K562 (cell line): ENCODE data around the gene NR1H2. TPM values are rescaled to one million over a fixed set of nuclear protein-coding genes. Genes with fewer than 3 reads are reported as not detected.

Experiments
- BCLAF1 ChIP-seq, 2 experiments: fragments of 450-650 bp in 1 of 2; IDR thresholded peaks; 2 replicates each; pipeline ENCODE4 v1.6.1; 2011 to 2017; ENCODE audit warnings: low read depth in 2 of 2, antibody characterized with exemption in 1 of 2, borderline replicate concordance in 1 of 2, low read length in 1 of 2, mild to moderate bottlenecking in 1 of 2, mixed read lengths in 1 of 2; ENCODE audit not compliant: control insufficient read depth in 1 of 2
- BDP1 ChIP-seq: IDR thresholded peaks from 3 replicates; pipeline ENCODE4 v1.6.1; 2011; ENCODE audit not compliant: insufficient read length, insufficient read depth
- CBX8 ChIP-seq: fragments of 200-600 bp; sonication (generic); IDR thresholded peaks from 2 replicates; pipeline ENCODE4 v1.6.1; 2012; ENCODE audit warnings: borderline replicate concordance, mixed run types, low read depth, mild to moderate bottlenecking, moderate library complexity, mixed read lengths, low read length, control low read depth, inconsistent platforms; ENCODE audit not compliant: poor library complexity, severe bottlenecking; ENCODE audit errors: extremely low read depth
- DPF2 ChIP-seq: fragments of 450-650 bp; IDR thresholded peaks from 2 replicates; pipeline ENCODE4 v1.6.1; 2016
- NBN ChIP-seq: fragments of 450-650 bp; IDR thresholded peaks from 2 replicates; pipeline ENCODE4 v1.6.1; 2016; ENCODE audit warnings: low read depth, mild to moderate bottlenecking
- PTTG1 ChIP-seq: fragments of 450-650 bp; IDR thresholded peaks from 2 replicates; pipeline ENCODE4 v1.6.1; 2016; ENCODE audit warnings: low read depth, mild to moderate bottlenecking, missing genetic modification characterization, missing compliant biosample characterization
- VEZF1 ChIP-seq: fragments of 200-800 bp; sonication (Bioruptor generic); IDR thresholded peaks from 2 replicates; pipeline ENCODE4 v1.6.1; 2017; ENCODE audit warnings: missing genetic modification characterization, missing compliant biosample characterization
- ZMIZ1 ChIP-seq, 2 experiments: fragments of 150-350 bp in 1 of 2; IDR thresholded peaks; 2 replicates each; pipeline ENCODE4 v1.6.1; 2012 to 2016; ENCODE audit warnings: low read depth in 2 of 2, low read length in 2 of 2, mild to moderate bottlenecking in 1 of 2, moderate library complexity in 1 of 2
- ZNF57 ChIP-seq: fragments of 450-650 bp; formaldehyde crosslinking; IDR thresholded peaks from 2 replicates; pipeline ENCODE4 v1.4.0; 2020; ENCODE audit warnings: mild to moderate bottlenecking, moderate library complexity
- polyA plus RNA-seq, 8 experiments: library from polyadenylated mRNA; depleted of rRNA in 4 of 8; stranded (reverse) in 5 of 8; unstranded in 3 of 8; fragments of >200 nt; fragmentation: Nextera tagmentation in 2 of 8; fragmentation: Illumina TruSeq in 1 of 8; extraction: Ambion mirVana in 2 of 8; extraction: Trizol in 1 of 8; gene quantifications; 2 replicates each; pipeline versions ENCODE4 v1.2.1 to v1.2.3, GENCODE V29; 2011 to 2014; ENCODE audit warnings: inconsistent platforms in 1 of 8, missing spikeins in 1 of 8
- total RNA-seq, 7 experiments: library from RNA; depleted of rRNA in 6 of 7; stranded (reverse); fragments of >200 nt in 6 of 7; fragmentation: Illumina TruSeq in 2 of 7; extraction: Trizol in 2 of 7; gene quantifications; 2 replicates each; pipeline versions ENCODE4 v1.2.1 to v1.2.3, GENCODE V29; 2011 to 2021; ENCODE audit warnings: low replicate concordance in 1 of 7
- TF ChIP-seq, protein P1 (sequence below): fragments of 450-650 bp; IDR thresholded peaks from 2 replicates; pipeline ENCODE4 v1.6.1; 2017; ENCODE audit warnings: antibody characterized with exemption, mild to moderate bottlenecking
- TF ChIP-seq, protein P2 (sequence below): fragments of 450-650 bp; formaldehyde crosslinking; IDR thresholded peaks from 2 replicates; pipeline ENCODE4 v1.4.0; 2022; ENCODE audit warnings: mild to moderate bottlenecking, moderate library complexity

NR1H2 gene
- total and polyA plus RNA-seq, 9 of the 15 experiments (the other 6 are each of a cell fraction or from before 2014, with no cell fraction given) = 0.11 to 73.8 (median 24.0) TPM

GRCh38 chr19:50329146-50329925 lies 46.9 kb upstream of the NR1H2 start, which contains the start of gene KCNC3 (continued):
- TF ChIP-seq, protein P1, sequence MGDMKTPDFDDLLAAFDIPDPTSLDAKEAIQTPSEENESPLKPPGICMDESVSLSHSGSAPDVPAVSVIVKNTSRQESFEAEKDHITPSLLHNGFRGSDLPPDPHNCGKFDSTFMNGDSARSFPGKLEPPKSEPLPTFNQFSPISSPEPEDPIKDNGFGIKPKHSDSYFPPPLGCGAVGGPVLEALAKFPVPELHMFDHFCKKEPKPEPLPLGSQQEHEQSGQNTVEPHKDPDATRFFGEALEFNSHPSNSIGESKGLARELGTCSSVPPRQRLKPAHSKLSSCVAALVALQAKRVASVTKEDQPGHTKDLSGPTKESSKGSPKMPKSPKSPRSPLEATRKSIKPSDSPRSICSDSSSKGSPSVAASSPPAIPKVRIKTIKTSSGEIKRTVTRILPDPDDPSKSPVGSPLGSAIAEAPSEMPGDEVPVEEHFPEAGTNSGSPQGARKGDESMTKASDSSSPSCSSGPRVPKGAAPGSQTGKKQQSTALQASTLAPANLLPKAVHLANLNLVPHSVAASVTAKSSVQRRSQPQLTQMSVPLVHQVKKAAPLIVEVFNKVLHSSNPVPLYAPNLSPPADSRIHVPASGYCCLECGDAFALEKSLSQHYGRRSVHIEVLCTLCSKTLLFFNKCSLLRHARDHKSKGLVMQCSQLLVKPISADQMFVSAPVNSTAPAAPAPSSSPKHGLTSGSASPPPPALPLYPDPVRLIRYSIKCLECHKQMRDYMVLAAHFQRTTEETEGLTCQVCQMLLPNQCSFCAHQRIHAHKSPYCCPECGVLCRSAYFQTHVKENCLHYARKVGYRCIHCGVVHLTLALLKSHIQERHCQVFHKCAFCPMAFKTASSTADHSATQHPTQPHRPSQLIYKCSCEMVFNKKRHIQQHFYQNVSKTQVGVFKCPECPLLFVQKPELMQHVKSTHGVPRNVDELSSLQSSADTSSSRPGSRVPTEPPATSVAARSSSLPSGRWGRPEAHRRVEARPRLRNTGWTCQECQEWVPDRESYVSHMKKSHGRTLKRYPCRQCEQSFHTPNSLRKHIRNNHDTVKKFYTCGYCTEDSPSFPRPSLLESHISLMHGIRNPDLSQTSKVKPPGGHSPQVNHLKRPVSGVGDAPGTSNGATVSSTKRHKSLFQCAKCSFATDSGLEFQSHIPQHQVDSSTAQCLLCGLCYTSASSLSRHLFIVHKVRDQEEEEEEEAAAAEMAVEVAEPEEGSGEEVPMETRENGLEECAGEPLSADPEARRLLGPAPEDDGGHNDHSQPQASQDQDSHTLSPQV = no peak
- peak; percentile 44; the same call in 1 of the 2 replicates for TF ChIP-seq DPF2
- no peak for TF ChIP-seq ZNF57 (CRISPR knock-in tag)
- no peak for TF ChIP-seq PTTG1
- peak in 1 of 2 experiments; percentile 72; a peak in 1 of 4 replicates for TF ChIP-seq ZMIZ1 (IDR thresholded peaks at IDR 0.05; ENCODE audit: low read depth in 2 of 2, low read length in 2 of 2)
- TF ChIP-seq BCLAF1 (IDR thresholded peaks at IDR 0.05; ENCODE audit: borderline replicate concordance in 1 of 2, control insufficient read depth in 1 of 2, low read depth in 2 of 2, low read length in 1 of 2) = 0 out of 4 replicates have a peak, but pooled peaks of 1 of the 2 experiments have one; percentile 56
- TF ChIP-seq NBN = peak; percentile 50; the same call in 1 of the 2 replicates
- TF ChIP-seq VEZF1 (CRISPR knock-in tag) = peak; percentile 94
- TF ChIP-seq CBX8 = no peak
- TF ChIP-seq BDP1 = no peak
- TF ChIP-seq, protein P2, sequence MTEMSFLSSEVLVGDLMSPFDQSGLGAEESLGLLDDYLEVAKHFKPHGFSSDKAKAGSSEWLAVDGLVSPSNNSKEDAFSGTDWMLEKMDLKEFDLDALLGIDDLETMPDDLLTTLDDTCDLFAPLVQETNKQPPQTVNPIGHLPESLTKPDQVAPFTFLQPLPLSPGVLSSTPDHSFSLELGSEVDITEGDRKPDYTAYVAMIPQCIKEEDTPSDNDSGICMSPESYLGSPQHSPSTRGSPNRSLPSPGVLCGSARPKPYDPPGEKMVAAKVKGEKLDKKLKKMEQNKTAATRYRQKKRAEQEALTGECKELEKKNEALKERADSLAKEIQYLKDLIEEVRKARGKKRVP (CRISPR knock-in tag) = no peak
